ENCODE data around the gene TTC7B. TPM values are rescaled to one million over a fixed set of nuclear protein-coding genes. Genes with fewer than 3 reads are reported as not detected.

The TTC7B gene
- total RNA-seq, 4 donors from 2014 or later: 14.3 to 48.9 (median 32.5) TPM

DNA sequence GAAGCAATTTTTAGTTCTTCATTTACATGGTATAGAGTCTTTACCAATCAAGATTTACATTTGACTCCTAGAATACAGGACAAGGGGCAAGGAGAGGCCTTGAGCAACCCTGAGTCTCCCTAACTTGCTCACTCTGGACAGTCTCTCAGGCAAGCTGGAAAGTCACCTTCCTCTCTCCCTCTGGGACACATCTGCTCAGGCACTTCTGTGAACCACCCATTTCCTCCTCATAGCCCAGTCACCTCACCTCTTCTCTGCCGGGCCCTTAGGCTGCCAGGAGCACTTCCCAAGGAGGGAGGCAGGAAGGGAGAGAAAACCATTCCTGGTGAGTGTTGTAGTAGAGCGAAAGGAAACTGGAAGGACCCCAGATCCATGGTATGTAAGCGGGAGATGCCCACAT is 202.8 kb downstream of the TTC7B start:
- 87% methylated on average over 3 of the region's 3 CpGs for WGBS

GRCh38 chr14:90612801-90613200 is 203.4 kb downstream of the TTC7B start:
- H3K27ac ChIP-seq: no peak overlapping the region
- DNase-seq (ENCODE audit: low spot score in 2 of 2): no peak
- H3K36me3 ChIP-seq: no peaks in the 10 kb centered on the region
- H3K9me3 ChIP-seq: no peaks in the 10 kb centered on the region
- H3K4me3 ChIP-seq: no peak overlapping the region
- WGBS: 81% methylated on average over 3 of the region's 3 CpGs
- TF ChIP-seq EP300 (IDR thresholded peaks at IDR 0.05): no peak
- TF ChIP-seq, protein P1, sequence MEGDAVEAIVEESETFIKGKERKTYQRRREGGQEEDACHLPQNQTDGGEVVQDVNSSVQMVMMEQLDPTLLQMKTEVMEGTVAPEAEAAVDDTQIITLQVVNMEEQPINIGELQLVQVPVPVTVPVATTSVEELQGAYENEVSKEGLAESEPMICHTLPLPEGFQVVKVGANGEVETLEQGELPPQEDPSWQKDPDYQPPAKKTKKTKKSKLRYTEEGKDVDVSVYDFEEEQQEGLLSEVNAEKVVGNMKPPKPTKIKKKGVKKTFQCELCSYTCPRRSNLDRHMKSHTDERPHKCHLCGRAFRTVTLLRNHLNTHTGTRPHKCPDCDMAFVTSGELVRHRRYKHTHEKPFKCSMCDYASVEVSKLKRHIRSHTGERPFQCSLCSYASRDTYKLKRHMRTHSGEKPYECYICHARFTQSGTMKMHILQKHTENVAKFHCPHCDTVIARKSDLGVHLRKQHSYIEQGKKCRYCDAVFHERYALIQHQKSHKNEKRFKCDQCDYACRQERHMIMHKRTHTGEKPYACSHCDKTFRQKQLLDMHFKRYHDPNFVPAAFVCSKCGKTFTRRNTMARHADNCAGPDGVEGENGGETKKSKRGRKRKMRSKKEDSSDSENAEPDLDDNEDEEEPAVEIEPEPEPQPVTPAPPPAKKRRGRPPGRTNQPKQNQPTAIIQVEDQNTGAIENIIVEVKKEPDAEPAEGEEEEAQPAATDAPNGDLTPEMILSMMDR (IDR thresholded peaks at IDR 0.05): no peak
- no peak for TF ChIP-seq POLR2AphosphoS5 (IDR thresholded peaks at IDR 0.05)
- TF ChIP-seq POLR2A (IDR thresholded peaks at IDR 0.05): no peak
- no peaks in the 10 kb centered on the region for H3K4me1 ChIP-seq
- H3K27me3 ChIP-seq: no peaks in the 10 kb centered on the region

More for the DNA sequence above, 202.8 kb downstream of the TTC7B start:
- TF ChIP-seq POLR2A (IDR thresholded peaks at IDR 0.05) (no peak), POLR2AphosphoS5 (IDR thresholded peaks at IDR 0.05) (no peak), EP300 (IDR thresholded peaks at IDR 0.05) (no peak)
- TF ChIP-seq, protein P1 (IDR thresholded peaks at IDR 0.05): no peak
- Histone ChIP-seq H3K27ac (no peak overlapping the region), H3K27me3 (no peaks in the 10 kb centered on the region), H3K4me1 (no peaks in the 10 kb centered on the region), H3K9me3 (no peaks in the 10 kb centered on the region), H3K4me3 (no peak overlapping the region), H3K36me3 (no peaks in the 10 kb centered on the region)
- DNase-seq (ENCODE audit: low spot score in 2 of 2): no peak

DNA sequence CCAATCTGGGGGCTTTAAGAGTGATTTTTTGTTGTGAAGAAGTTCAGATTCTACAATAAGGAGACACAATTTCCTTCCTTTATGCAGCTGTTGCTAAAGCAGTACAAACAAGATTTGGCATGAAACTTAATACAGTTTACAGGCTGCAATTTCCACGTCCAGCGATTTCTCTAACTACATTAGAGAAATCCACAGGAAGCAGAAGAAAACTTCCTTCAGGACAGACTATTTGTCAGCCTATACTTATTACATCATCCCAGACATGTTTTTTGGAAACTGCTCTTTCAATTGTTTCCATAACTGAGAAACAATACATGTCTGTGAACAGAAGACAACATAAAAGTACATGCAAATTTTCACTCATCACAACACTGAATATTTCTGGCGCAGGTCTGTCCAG is 204.3 kb downstream of the TTC7B start:
- no peaks in the 10 kb centered on the region for H3K4me1 ChIP-seq
- no peak overlapping the region for H3K27ac ChIP-seq
- no peak for DNase-seq (ENCODE audit: low spot score in 2 of 2)
- H3K27me3 ChIP-seq: no peaks in the 10 kb centered on the region
- H3K36me3 ChIP-seq: peaks cover 4% of the 10 kb centered on the region
- H3K9me3 ChIP-seq: no peaks in the 10 kb centered on the region
- TF ChIP-seq, protein P1 (IDR thresholded peaks at IDR 0.05): no peak
- no peak for TF ChIP-seq EP300 (IDR thresholded peaks at IDR 0.05)
- no peak for TF ChIP-seq POLR2AphosphoS5 (IDR thresholded peaks at IDR 0.05)
- no peak for TF ChIP-seq POLR2A (IDR thresholded peaks at IDR 0.05)
- 50% methylated on average over 3 of the region's 3 CpGs for WGBS
- H3K4me3 ChIP-seq: no peak overlapping the region

DNA sequence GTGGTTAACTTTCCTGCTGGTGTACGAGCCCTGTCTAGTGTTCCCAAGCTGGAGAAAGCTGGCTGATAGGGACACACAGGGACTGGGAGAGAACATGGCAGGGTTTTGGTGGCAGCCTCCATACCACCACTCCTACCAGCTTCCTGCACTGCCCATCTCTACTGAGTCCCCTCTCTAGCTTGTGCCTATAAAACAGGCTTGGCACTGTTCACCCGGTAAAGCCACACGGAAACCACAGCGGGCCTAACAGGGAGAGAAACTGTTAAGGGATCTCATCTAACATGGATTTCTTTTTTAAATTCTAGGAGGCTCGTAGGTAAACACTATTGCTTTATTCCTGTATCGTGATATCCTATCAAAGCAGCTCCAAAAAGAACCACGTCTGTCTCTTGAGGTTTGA is 204.7 kb downstream of the TTC7B start:
- Histone ChIP-seq H3K27me3 (no peaks in the 10 kb centered on the region), H3K36me3 (peaks cover 4% of the 10 kb centered on the region), H3K9me3 (no peaks in the 10 kb centered on the region), H3K27ac (no peak overlapping the region), H3K4me1 (no peaks in the 10 kb centered on the region), H3K4me3 (no peak overlapping the region)
- no peak for DNase-seq (ENCODE audit: low spot score in 2 of 2)
- WGBS: 68% methylated on average over 7 of the region's 7 CpGs
- no peak for TF ChIP-seq POLR2A (IDR thresholded peaks at IDR 0.05)
- TF ChIP-seq, protein P1 (IDR thresholded peaks at IDR 0.05): no peak
- no peak for TF ChIP-seq EP300 (IDR thresholded peaks at IDR 0.05)
- TF ChIP-seq POLR2AphosphoS5 (IDR thresholded peaks at IDR 0.05): no peak

DNA sequence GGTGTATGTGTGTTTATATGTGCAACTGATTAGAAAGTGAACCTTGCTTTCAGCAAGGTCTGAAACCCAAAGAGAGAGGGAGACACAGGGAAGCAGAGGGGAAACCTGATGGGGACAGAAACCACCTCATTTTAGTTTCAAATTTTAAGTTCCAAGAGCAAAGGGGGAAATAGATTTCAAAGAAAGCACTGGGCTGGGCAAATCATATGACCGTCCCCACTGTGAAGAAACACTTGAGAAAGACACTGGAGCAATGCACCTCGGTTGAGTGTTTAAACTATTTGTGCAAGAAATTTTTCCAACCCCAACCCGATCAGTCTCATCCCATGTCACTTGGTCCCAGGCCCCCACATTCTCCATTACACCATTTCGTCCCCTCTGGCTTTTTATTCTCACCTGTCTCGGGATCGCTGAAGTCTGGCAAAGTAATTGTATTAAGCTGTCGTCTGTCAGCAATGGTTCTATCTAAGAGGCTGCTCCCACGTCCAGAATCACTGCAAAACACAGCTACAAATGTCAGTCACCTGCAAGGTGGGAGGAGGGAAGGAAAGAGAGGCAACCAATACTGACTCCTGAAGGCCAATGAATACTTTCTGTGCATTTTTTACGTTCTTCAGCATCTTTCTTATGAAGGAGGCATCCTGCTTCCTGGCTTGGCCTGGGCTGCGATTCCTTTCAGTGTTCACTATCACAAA is 205.7 kb downstream of the TTC7B start:
- Histone ChIP-seq H3K4me3 (no peak overlapping the region), H3K9me3 (no peaks in the 10 kb centered on the region), H3K27me3 (no peaks in the 10 kb centered on the region), H3K4me1 (no peaks in the 10 kb centered on the region), H3K27ac (no peak overlapping the region), H3K36me3 (peaks cover 4% of the 10 kb centered on the region)
- TF ChIP-seq, protein P1 (IDR thresholded peaks at IDR 0.05): no peak
- no peak for TF ChIP-seq EP300 (IDR thresholded peaks at IDR 0.05)
- DNase-seq (ENCODE audit: low spot score in 2 of 2): no peak
- 94% methylated on average over 10 of the region's 10 CpGs for WGBS
